Tibial artery (tissue), 4 donors: Measurements from ENCODE around the gene HAS3.

Source experiments
- DNase-seq, 2 donors: peaks; one replicate each; pipeline ENCODE4 v3.0.0-alpha.2; 2019
- H3K27ac ChIP-seq, 2 donors: fragments of 200-600 bp; sonication (generic) in 1 of 2; 1 replicate in 1 of 2; 2 replicates in 1 of 2; pipeline ENCODE4 v1.5.1; 2018 to 2019; ENCODE audit warnings: mild to moderate bottlenecking in 1 of 2
- H3K27me3 ChIP-seq, 2 donors: fragments of 200-600 bp; sonication (generic) in 1 of 2; one replicate each; pipeline versions ENCODE4 v1.5.1 to v1.6.0; 2016 to 2019
- H3K36me3 ChIP-seq, 3 donors: fragments of 200-600 bp; sonication (generic) in 2 of 3; one replicate each; pipeline ENCODE4 v1.5.1; 2016 to 2019; ENCODE audit warnings: mild to moderate bottlenecking in 2 of 3
- H3K4me1 ChIP-seq, 4 donors: fragments of 200-600 bp; sonication (generic) in 2 of 4; 1 replicate in 3 of 4; 2 replicates in 1 of 4; pipeline ENCODE4 v1.5.1; 2016 to 2019
- H3K4me3 ChIP-seq, 2 donors: fragments of 200-600 bp; sonication (generic) in 1 of 2; 1 replicate in 1 of 2; 2 replicates in 1 of 2; pipeline ENCODE4 v1.5.1; 2018 to 2019; ENCODE audit warnings: mild to moderate bottlenecking in 2 of 2
- H3K9me3 ChIP-seq, 3 donors: fragments of 200-600 bp; sonication (generic) in 1 of 3; one replicate each; pipeline ENCODE4 v1.5.1; 2016 to 2019
- CTCF ChIP-seq, 2 experiments: fragments of 200-600 bp in 1 of 2; fragments of 450-650 bp in 1 of 2; IDR thresholded peaks; one replicate each; pipeline ENCODE4 v1.5.1; 2017 to 2019; ENCODE audit warnings: antibody characterized with exemption in 2 of 2, mild to moderate bottlenecking in 1 of 2, moderate library complexity in 1 of 2
- intact Hi-C: fragments of 100-400 bp; cut with DNase I; formaldehyde crosslinking; loops from one replicate; pipeline ENCODE4 v1.15.0; 2023; ENCODE audit warnings: low total_unique reads

The HAS3 gene

GRCh38 chr16:69114976-69115355 is 9.5 kb downstream of the HAS3 start:
- no peak overlapping the region for H3K27ac ChIP-seq
- no peak for TF ChIP-seq CTCF (IDR thresholded peaks at IDR 0.05)
- no peak for DNase-seq
- intact Hi-C loops: no loop called here
- no peaks in the 10 kb centered on the region for H3K27me3 ChIP-seq
- H3K9me3 ChIP-seq: no peaks in the 10 kb centered on the region
- H3K4me1 ChIP-seq: peaks cover 0 to 15% (median 4%) of the 10 kb centered on the region in 4 donors
- H3K36me3 ChIP-seq: peaks cover 31 to 77% (median 73%) of the 10 kb centered on the region in 3 donors
- no peak overlapping the region for H3K4me3 ChIP-seq

- Histone ChIP-seq H3K27me3 (no peaks in the 10 kb centered on the region), H3K4me3 (no peak overlapping the region), H3K4me1 (peaks cover 0 to 15% (median 4%) of the 10 kb centered on the region in 4 donors), H3K9me3 (no peaks in the 10 kb centered on the region), H3K27ac (no peak overlapping the region), H3K36me3 (peaks cover 34 to 77% (median 73%) of the 10 kb centered on the region in 3 donors)
- DNase-seq: no peak
- TF ChIP-seq CTCF (IDR thresholded peaks at IDR 0.05): no peak
- intact Hi-C loops: no loop called here
These were observed 9.9 kb downstream of the HAS3 start for GRCh38 chr16:69115361-69115760.

GRCh38 chr16:69115837-69116236 is 10.4 kb downstream of the HAS3 start:
- Histone ChIP-seq H3K27me3 (no peaks in the 10 kb centered on the region), H3K36me3 (peaks cover 39 to 78% (median 74%) of the 10 kb centered on the region in 3 donors), H3K9me3 (no peaks in the 10 kb centered on the region), H3K4me3 (no peak overlapping the region), H3K27ac (no peak overlapping the region), H3K4me1 (peaks cover 0 to 15% (median 4%) of the 10 kb centered on the region in 4 donors)
- intact Hi-C loops: no loop called here
- no peak for DNase-seq
- no peak for TF ChIP-seq CTCF (IDR thresholded peaks at IDR 0.05)

- Histone ChIP-seq H3K4me3 (no peak overlapping the region), H3K4me1 (peaks cover 0 to 15% (median 4%) of the 10 kb centered on the region in 4 donors), H3K9me3 (no peaks in the 10 kb centered on the region), H3K27ac (no peak overlapping the region), H3K27me3 (no peaks in the 10 kb centered on the region), H3K36me3 (peaks cover 42 to 81% (median 80%) of the 10 kb centered on the region in 3 donors)
- intact Hi-C loops: no loop called here
- TF ChIP-seq CTCF (IDR thresholded peaks at IDR 0.05): no peak
- no peak for DNase-seq
These were observed 10.9 kb downstream of the HAS3 start for GRCh38 chr16:69116256-69116875.

GRCh38 chr16:69116906-69117305 is 11.5 kb downstream of the HAS3 start:
- no peaks in the 10 kb centered on the region for H3K27me3 ChIP-seq
- no peak overlapping the region for H3K4me3 ChIP-seq
- H3K27ac ChIP-seq: no peak overlapping the region
- intact Hi-C loops: no loop called here
- no peak for TF ChIP-seq CTCF (IDR thresholded peaks at IDR 0.05)
- peaks cover 0 to 15% (median 4%) of the 10 kb centered on the region in 4 donors for H3K4me1 ChIP-seq
- no peak for DNase-seq
- H3K36me3 ChIP-seq: peaks cover 42 to 81% (median 76%) of the 10 kb centered on the region in 3 donors
- H3K9me3 ChIP-seq: no peaks in the 10 kb centered on the region
